Measurements from ENCODE around the gene FAM229B.

FAM229B gene

GRCh38 chr6:112039431-112039770, 48.0 kb upstream of the FAM229B start:
- no peak overlapping the region for H3K4me3 ChIP-seq (replicated peaks; ENCODE audit: insufficient read depth, low read length)
- DNase-seq (ENCODE audit: low read depth in 1 of 2, low spot score in 1 of 2) = no peak
- TF ChIP-seq CTCF (IDR thresholded peaks at IDR 0.05; ENCODE audit: insufficient read depth, low read length) (no peak), REST (IDR thresholded peaks at IDR 0.05; ENCODE audit: insufficient replicate concordance, low read depth) (no peak), SPI1 (IDR thresholded peaks at IDR 0.05; ENCODE audit: borderline replicate concordance, low read depth) (no peak), GABPA (IDR thresholded peaks at IDR 0.05; ENCODE audit: low read depth) (no peak), POLR2AphosphoS5 (IDR thresholded peaks at IDR 0.05; ENCODE audit: low read depth) (no peak)

GRCh38 chr6:112040956-112041355, 46.4 kb upstream of the FAM229B start:
- H3K27ac ChIP-seq (replicated peaks) = no peak overlapping the region
- no peak overlapping the region for H3K4me3 ChIP-seq (replicated peaks; ENCODE audit: insufficient read depth, low read length)
- H3K27me3 ChIP-seq (ENCODE audit: insufficient read depth, poor library complexity, severe bottlenecking) = no peaks in the 10 kb centered on the region
- DNase-seq (ENCODE audit: low read depth in 1 of 2, low spot score in 1 of 2) = peak in 1 of 2 experiments; percentile 31
- TF ChIP-seq GABPA (IDR thresholded peaks at IDR 0.05; ENCODE audit: low read depth) (no peak), REST (IDR thresholded peaks at IDR 0.05; ENCODE audit: insufficient replicate concordance, low read depth) (no peak), SPI1 (IDR thresholded peaks at IDR 0.05; ENCODE audit: borderline replicate concordance, low read depth) (no peak), POLR2AphosphoS5 (IDR thresholded peaks at IDR 0.05; ENCODE audit: low read depth) (no peak), CTCF (IDR thresholded peaks at IDR 0.05; ENCODE audit: insufficient read depth, low read length) (no peak)

More at GRCh38 chr6:112039431-112039770, 48.0 kb upstream of the FAM229B start:
- H3K27ac ChIP-seq (replicated peaks) = no peak overlapping the region
- no peaks in the 10 kb centered on the region for H3K27me3 ChIP-seq (ENCODE audit: insufficient read depth, poor library complexity, severe bottlenecking)

- Histone ChIP-seq H3K27ac (replicated peaks) (no peak overlapping the region), H3K27me3 (ENCODE audit: insufficient read depth, poor library complexity, severe bottlenecking) (no peaks in the 10 kb centered on the region), H3K4me3 (replicated peaks; ENCODE audit: insufficient read depth, low read length) (no peak overlapping the region)
- DNase-seq (ENCODE audit: low read depth in 1 of 2, low spot score in 1 of 2) = no peak
- no peak for TF ChIP-seq GABPA (IDR thresholded peaks at IDR 0.05; ENCODE audit: low read depth)
- TF ChIP-seq POLR2AphosphoS5 (IDR thresholded peaks at IDR 0.05; ENCODE audit: low read depth) = no peak
- no peak for TF ChIP-seq CTCF (IDR thresholded peaks at IDR 0.05; ENCODE audit: insufficient read depth, low read length)
- TF ChIP-seq REST (IDR thresholded peaks at IDR 0.05; ENCODE audit: insufficient replicate concordance, low read depth) = no peak
- no peak for TF ChIP-seq SPI1 (IDR thresholded peaks at IDR 0.05; ENCODE audit: borderline replicate concordance, low read depth)
These were observed 45.9 kb upstream of the FAM229B start for GRCh38 chr6:112041535-112041934.
